Adipose tissue (tissue), 3 donors: ENCODE measurements around the gene LMTK3. TPM values are rescaled to one million over a fixed set of nuclear protein-coding genes. Genes with fewer than 3 reads are reported as not detected.

ENCODE experiments used
- H3K27ac ChIP-seq: one replicate; pipeline ENCODE4 v1.5.1; 2013; ENCODE audit warnings: low read depth, low read length
- WGBS, 3 donors: extraction: QIAGEN DNeasy Blood & Tissue Kit; methylation state at CpG; one replicate each; pipeline ENCODE4 v1.1.7; 2013; 5-methylcytosine and 5-hydroxymethylcytosine counted together
- polyA plus RNA-seq, 3 donors: library from polyadenylated mRNA; stranded (reverse); fragments of 200-250 nt; gene quantifications; one replicate each; pipeline ENCODE4 v1.2.3, GENCODE V29; 2013
- donor health status: healthy with polysubstance abuse.
- donor health status: Bipolar disorder and iron deficiency.
- donor health status: healthy.

LMTK3 gene, protein sequence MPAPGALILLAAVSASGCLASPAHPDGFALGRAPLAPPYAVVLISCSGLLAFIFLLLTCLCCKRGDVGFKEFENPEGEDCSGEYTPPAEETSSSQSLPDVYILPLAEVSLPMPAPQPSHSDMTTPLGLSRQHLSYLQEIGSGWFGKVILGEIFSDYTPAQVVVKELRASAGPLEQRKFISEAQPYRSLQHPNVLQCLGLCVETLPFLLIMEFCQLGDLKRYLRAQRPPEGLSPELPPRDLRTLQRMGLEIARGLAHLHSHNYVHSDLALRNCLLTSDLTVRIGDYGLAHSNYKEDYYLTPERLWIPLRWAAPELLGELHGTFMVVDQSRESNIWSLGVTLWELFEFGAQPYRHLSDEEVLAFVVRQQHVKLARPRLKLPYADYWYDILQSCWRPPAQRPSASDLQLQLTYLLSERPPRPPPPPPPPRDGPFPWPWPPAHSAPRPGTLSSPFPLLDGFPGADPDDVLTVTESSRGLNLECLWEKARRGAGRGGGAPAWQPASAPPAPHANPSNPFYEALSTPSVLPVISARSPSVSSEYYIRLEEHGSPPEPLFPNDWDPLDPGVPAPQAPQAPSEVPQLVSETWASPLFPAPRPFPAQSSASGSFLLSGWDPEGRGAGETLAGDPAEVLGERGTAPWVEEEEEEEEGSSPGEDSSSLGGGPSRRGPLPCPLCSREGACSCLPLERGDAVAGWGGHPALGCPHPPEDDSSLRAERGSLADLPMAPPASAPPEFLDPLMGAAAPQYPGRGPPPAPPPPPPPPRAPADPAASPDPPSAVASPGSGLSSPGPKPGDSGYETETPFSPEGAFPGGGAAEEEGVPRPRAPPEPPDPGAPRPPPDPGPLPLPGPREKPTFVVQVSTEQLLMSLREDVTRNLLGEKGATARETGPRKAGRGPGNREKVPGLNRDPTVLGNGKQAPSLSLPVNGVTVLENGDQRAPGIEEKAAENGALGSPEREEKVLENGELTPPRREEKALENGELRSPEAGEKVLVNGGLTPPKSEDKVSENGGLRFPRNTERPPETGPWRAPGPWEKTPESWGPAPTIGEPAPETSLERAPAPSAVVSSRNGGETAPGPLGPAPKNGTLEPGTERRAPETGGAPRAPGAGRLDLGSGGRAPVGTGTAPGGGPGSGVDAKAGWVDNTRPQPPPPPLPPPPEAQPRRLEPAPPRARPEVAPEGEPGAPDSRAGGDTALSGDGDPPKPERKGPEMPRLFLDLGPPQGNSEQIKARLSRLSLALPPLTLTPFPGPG (N-terminal part only)
- polyA plus RNA-seq: 1 to 10 TPM in 1 of 3 donors, under 1 TPM in 2; 0.22 to 1.6 (median 0.22) TPM

DNA sequence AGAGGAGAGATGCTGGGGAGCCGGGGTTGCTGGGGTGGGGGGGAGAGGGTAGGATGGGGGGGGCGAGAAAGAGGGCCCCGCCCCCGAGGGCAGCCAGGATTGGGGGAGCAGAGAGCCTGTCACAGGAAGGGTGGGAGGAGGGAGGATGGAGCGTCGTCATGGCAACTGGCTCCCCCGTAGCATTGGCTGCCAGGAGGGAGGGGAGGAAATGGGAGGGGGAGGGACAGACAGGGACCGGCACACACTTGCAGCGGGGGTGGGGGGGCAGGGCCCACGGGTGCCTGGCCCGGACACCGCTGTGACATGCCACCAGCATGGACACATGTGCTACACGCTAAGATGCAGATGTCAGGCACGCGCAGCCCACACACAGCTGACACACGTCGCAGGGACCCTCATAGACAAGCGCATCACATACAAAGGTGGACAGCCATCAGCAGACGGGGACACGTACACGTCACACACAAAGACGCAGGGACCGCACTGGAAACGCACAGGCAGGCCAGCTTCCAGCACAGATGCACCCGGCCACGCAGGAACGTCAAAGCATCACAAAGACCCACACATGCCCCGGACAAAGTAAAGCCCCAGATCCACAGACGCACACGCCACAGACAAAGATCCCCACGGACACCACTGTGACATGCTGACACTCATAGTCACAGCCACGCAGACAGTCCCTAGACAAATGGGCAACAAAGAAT lies at the start of gene LMTK3:
Gene LMTK3 (minus strand): TSS at position 36 of the 704 bp plus-strand sequence. CDS start 259 bp downstream, outside the sequence.
- no peak within 1 kb of the TSS for H3K27ac ChIP-seq
- WGBS, 3 donors: 7 to 10% (median 9%) methylated on average over 29 to 32 of the region's 32 CpGs

DNA sequence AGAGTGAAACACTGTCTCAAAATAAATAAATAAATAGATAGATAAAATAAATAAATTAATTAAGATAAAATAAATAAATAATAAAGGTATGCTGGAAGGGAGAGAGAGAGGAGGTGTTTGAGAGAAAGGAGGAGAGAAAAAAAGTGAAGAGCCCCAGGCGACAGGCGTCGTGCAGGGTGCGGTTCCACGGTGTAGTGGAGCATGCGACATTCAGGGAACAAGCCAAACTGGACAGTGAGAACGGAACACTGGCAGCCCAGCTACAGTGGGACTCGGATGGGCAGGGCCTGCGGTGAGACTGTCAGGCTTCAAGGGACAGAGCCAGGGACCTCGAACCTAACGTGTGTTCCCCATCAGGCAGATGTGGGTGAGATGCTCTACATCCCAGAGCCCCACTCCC lies 49.8 kb upstream of the LMTK3 start:
- 90 to 93% (median 93%) methylated on average over 11 of the region's 11 CpGs for WGBS, 3 donors
- H3K27ac ChIP-seq: no peak overlapping the region

DNA sequence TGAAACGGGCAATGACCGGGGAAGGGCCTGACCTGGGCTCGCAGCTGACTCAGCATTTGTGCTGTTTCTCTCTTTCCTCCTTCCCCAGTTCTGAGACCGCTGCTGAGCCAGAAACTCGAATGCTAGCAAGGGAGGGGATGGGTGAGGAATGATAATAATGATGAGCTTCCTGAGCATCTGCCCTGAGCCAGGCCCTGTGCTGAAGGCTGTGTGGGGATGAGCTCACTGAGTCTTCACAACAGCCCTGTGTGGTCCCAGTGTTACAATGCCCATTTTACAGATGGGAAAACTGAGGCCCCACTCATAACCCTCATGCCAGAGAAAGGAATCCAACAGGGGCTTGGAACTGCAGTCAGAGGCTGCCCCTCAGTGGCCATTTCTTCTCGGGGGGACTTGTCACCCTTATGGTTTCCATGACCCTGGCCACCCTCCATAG lies 48.5 kb upstream of the LMTK3 start:
- 76 to 87% (median 81%) methylated on average over 4 to 6 of the region's 6 CpGs for WGBS, 3 donors
- no peak overlapping the region for H3K27ac ChIP-seq

DNA sequence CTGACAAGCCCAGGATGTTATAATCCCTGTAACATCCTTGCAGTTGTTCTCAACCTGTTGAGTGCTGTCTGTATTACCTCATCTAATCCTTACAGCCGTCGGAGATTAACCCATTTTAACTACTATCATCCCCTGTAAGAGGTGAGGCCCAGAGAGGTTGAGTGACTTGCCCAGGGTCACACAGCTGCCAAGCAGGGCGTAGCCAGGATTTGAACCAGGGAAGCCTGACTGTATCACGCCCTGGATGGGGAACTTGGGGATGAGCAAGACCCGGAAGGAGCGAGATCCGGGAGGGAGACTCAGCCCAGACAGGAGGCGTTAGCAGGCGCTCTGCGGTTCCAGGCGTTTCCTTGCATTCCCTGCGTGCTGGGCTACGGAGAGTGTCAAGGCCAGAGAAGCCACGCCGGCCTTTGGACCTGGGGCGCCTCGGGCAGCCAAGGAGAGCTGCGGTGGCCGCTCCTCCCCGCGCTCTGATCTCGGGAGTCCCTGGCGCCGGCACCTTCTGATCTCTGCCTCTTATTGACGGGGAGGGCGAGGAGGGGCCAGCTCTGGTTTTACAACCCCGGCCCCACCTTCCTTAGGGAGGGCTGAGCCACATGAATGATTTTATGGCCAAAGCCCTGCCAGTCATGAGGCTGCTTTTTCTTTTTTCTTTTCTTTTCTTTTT lies 46.5 kb upstream of the LMTK3 start:
- WGBS, 3 donors: 10 to 13% (median 11%) methylated on average over 27 of the region's 27 CpGs
- no peak overlapping the region for H3K27ac ChIP-seq

DNA sequence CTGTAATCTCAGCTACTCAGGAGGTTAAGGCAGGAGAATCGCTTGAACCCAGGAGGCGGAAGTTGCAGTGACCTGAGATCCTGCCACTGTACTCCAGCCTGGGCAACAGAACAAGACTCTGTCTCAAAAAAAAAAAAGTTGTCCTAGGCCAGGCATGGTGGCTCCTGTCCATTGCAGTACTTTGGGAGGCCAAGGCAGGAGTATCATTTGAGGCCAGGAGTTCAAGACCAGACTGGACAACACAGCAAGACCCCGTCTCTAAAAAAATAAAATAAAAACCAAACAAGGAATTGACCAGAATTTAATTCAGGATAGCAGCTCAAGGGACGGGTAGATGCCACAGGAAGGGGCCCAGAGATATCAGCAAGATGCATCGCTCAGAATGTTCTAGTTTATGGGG lies 45.2 kb upstream of the LMTK3 start:
- whole genome bisulfite sequencing, 3 donors: 91 to 93% (median 91%) methylated on average over 5 of the region's 5 CpGs

DNA sequence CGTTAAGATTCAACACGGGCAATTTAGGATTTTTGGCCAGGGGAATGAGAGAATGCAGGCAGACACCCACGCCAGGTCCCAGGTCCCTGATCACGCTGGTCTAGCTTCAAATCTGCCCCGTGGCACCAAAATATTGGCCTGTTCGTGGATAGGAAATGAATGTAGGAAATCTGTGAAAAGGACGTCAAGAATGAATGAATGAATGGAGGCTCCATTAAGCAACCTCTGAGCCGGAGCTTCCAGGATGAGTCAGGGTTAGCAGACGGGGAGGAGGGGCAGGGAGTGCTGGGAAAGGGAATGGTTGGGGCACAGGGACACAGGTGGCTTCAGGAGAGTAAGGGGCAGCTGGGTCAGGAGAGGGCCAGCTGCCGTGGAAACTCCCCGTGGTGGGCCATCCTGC lies 44.5 kb upstream of the LMTK3 start:
- H3K27ac ChIP-seq: no peak overlapping the region
- WGBS, 3 donors: 48 to 66% (median 53%) methylated on average over 11 of the region's 11 CpGs

More for the DNA sequence above, 45.2 kb upstream of the LMTK3 start:
- no peak overlapping the region for H3K27ac ChIP-seq

DNA sequence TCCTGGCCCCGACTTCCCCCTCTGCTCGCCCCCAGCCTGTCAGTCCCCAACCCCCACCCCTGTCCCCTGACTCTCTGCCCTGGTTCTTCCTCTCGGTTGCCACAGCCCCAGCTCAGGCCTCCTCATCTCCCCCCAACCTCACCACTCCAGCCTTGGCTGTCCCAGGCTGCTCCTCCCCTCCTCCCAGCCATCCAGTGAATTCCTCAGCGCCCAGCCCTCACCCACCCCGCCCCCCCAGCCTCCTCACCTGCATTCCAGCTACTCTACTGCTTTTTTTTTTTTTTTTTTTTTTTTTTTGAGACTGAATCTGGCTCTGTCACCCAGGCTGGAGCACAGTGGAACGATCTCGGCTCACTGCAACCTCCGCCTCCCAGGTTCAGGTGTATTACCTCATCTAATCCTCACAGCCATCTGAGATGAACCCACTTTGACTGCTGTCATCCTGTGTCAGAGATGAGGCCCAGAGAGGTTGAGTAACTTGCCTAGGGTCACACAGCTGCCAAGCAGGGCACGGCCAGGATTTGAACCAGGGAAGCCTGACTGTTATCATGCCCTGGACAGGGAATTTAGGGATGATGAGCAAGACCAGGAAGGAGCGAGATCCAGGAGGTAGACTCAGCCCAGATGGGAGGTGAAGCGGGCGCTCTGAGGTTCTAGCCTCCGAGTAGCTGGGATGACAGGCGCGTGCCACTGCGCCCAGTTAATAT lies 42.9 kb upstream of the LMTK3 start:
- H3K27ac ChIP-seq: no peak overlapping the region
- WGBS, 3 donors: 69 to 71% (median 69%) methylated on average over 14 to 16 of the region's 16 CpGs

DNA sequence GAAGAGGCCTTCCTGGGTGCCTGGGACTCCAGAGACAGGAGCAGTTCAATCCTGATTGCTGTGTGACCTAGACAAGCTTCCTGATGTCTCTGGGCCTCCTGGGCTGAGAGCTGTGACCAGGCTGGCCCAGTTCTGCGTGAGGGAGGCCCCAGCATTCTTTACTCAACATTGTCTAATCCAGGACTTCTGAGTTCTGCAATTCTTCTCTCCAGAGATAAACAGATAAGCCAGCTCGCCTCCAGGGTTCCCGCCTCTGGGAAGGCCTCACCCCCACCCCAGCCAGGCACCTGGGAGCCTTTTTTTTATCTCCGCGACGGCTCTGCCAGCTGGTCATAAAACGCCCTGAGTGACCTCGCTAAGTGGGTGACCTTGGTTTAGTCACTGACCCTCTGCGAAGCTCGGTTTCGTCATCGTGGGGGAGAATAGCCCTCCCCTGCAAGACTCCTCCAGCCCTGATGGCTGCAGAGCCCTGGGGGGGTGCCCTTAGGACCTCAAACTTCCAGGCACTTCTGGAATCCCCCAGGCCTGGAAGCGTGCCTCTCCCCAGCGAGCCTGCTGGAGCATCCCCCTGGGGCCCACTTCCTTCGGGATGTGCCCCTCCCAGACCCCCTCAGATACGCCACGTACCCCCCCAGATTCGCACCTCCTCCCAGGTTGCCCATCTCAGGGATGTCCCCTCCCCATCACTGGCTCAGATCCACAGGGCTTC lies 42.2 kb upstream of the LMTK3 start:
- H3K27ac ChIP-seq: no peak overlapping the region
- 21 to 24% (median 24%) methylated on average over 16 to 18 of the region's 18 CpGs for WGBS, 3 donors

DNA sequence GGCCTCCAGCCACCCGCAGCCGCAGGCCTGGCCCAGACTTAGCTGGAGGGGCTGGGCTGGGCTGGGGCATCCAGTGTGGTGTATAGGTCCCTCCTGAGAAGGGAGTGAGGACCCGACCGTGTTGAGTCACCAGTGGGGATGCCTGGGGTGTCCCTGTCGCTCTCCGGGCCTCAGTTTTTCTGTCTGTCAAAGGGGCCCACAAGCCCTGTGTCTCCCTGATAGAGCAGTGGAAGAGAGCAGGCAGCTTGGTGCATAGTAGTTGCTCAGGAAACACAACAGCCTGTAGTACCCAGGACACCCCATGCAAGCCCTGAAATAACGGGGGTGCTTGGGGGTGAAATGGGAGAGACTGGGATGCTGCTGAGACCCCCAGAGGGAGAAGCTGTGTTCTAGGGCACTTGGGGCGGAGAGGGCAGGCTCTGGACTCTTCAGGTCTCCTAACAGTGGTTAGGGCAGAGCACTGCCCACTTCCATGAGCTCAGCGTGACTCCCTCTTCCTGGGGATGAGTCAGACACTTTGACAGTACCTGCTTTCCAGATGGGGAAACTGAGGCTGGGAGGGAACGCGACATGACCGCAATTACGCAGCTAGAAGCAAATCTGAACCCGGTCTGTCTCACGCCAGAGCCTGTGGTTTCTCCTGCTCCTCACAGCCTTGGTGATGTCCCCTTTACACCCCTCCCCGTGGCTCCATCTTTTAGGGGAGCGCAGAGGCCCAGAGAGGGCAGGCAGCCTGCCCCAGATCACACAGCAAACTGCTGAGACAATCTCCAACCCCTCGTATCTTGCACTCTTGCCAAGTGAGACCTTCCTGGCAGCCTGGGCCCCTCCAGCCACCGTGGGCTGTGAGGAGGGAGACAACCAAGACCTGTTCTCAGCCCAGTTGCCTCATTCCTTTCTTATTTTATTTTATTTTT lies 41.0 kb upstream of the LMTK3 start:
- 79 to 89% (median 86%) methylated on average over 19 of the region's 19 CpGs for WGBS, 3 donors
- H3K27ac ChIP-seq: no peak overlapping the region

DNA sequence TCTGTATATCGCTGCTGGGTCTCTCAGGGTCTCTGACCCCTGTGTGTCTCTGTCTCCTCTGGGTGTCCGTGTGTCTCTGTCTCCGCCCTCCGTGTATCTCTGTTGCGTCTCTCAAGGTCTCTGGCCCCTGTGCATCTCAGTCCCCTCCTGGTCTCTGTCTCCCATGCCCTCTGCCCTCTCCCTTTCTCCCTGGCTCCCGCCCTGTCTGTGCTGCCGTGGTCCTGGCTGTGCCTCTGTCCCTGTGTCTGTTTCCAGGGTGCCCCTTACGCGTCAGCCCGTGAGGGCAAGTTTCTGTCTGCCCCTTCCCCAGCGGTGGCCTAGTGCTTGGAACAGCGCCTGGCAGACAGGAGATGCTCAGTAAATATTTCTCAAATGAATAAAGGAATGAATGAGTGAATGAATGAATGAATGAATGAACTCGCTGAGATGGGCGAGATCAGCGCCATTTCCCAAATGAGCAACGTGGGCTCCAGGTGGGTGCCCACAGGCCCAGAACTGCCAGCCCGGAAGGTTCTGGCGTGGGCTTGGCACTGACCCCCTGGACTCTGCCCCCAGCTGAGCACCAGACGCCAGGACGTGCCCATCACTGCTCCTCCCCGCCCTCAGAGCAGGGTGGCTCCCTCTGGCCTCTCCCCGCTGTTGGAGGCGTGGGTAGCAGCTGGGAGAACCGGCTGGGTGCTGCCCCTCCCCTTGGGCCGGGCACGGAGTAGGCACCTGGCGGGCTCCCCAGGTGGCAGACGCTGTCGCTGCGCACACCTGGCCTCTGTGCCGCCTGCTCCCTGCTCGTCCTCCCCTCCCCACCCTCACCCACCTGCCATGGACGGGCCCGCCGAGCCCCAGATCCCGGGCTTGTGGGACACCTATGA lies 40.0 kb upstream of the LMTK3 start, which contains the start of gene SULT2B1:
Gene SULT2B1 (plus strand): TSS at position 736 of the 866 bp plus-strand sequence. CDS start 81 bp downstream, at position 817.
- 36 to 72% (median 70%) methylated on average over 35 to 36 of the region's 36 CpGs for WGBS, 3 donors
- no peak within 1 kb of the TSS for H3K27ac ChIP-seq

DNA sequence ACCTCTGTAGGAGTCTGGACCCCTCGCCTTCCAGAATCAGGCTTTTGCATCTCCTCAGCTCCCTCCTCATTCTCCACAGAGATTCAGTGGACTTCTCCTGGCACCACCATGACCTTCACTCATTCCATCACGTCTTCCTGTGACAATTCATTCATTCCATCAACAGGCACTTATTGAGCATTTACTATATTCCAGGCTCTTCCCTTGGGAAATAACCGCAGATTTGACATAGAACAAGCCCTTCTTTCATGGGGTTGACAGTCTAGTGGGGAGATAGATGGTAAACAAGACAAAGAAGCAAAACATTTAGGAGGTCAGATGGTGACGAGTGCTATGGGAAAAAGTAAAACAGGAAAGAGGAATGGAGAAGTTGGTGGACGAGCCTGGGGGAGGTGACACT lies 37.7 kb upstream of the LMTK3 start:
- WGBS, 3 donors: 60 to 81% (median 63%) methylated on average over 5 of the region's 5 CpGs
- no peak overlapping the region for H3K27ac ChIP-seq

DNA sequence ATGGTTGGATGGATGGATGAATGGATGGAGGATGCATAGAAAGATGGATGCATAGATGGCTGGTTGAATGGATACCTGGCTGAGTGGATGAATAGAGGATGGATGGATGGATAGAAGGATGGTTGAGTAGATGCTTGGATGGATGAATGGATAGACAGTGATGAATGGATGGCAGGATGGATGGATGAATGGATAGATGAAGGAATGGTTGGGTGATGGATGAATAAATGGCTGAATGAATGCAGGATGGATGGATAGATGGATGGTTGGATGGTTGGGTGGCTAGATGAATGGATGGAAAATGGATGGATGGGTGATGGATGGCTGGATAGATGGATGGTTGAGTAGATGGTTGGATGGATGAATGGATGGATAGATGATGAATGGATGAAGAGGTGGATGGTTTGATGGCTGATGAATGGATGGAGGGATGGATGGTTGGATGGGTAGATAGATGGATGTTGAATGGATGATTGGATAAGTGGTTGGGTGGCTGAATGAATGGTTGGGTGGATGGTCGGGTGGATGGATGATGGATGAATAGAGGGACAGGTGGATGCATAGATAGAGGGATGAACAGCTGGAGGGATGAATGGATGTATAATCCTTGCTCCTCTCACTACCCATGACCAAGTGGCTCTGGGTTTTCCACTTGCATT lies 36.7 kb upstream of the LMTK3 start:
- H3K27ac ChIP-seq: no peak overlapping the region
- WGBS, 3 donors: 88 to 95% (median 91%) methylated on average over 1 of the region's 1 CpG

DNA sequence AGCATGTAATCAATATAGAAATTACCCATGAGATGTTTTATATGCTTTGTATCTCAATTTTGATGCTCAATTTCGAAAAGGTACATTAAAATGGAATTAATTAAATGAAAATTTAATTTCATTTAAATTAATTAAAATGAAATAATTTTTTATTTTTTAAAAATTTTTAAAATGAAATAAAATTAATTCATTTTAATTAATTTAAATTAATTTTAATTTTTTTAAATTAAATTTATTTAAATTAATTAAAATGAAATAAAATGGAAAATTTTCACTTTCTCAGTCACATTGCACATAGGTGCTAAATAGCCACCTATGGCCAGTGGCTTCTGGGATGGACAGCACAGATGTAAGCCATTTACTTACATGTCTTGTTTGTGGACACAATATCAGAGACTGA lies 36.1 kb upstream of the LMTK3 start:
- no peak overlapping the region for H3K27ac ChIP-seq
- 84 to 89% (median 86%) methylated on average over 1 of the region's 1 CpG for WGBS, 3 donors
